Vagina (tissue), 2 donors: ENCODE measurements around the gene RPS6KC1. TPM values are rescaled to one million over a fixed set of nuclear protein-coding genes. Genes with fewer than 3 reads are reported as not detected.
"Not testable (repeated sequence)": the region's sequence is repeated elsewhere in the genome, so short reads cannot be mapped to it uniquely, and the experiment has no call there.

ENCODE experiments used
- DNase-seq, 2 donors: peaks; one replicate each; pipeline ENCODE4 v3.0.0-alpha.2; 2017; ENCODE audit errors: extremely low spot score in 2 of 2
- H3K27ac ChIP-seq: fragments of 200-600 bp; sonication (generic); one replicate; pipeline ENCODE4 v1.5.1; 2019
- H3K27me3 ChIP-seq: fragments of 200-600 bp; sonication (generic); one replicate; pipeline ENCODE4 v1.5.1; 2019
- H3K36me3 ChIP-seq, 2 donors: fragments of 200-600 bp; sonication (generic); one replicate each; pipeline ENCODE4 v1.5.1; 2017 to 2019
- H3K4me1 ChIP-seq: fragments of 200-600 bp; sonication (generic); one replicate; pipeline ENCODE4 v1.5.1; 2019
- H3K4me3 ChIP-seq, 2 donors: fragments of 200-600 bp; sonication (generic); 1 replicate in 1 of 2; 2 replicates in 1 of 2; pipeline ENCODE4 v1.5.1; 2016 to 2019
- H3K9me3 ChIP-seq: fragments of 200-600 bp; sonication (generic); one replicate; pipeline ENCODE4 v1.5.1; 2019
- CTCF ChIP-seq, 3 experiments: fragments of 450-650 bp in 2 of 3; fragments of 200-600 bp in 1 of 3; sonication (generic) in 1 of 3; IDR thresholded peaks; one replicate each; pipeline ENCODE4 v1.5.1; 2017 to 2019; ENCODE audit warnings: antibody characterized with exemption in 3 of 3, mild to moderate bottlenecking in 2 of 3, moderate library complexity in 2 of 3
- POLR2A ChIP-seq, 2 donors: fragments of 450-650 bp; IDR thresholded peaks; one replicate each; pipeline ENCODE4 v1.6.1; 2017; ENCODE audit warnings: antibody characterized with exemption in 2 of 2, mild to moderate bottlenecking in 2 of 2, moderate library complexity in 2 of 2
- POLR2AphosphoS5 ChIP-seq, 2 donors: sonication (generic); formaldehyde crosslinking; IDR thresholded peaks; one replicate each; pipeline ENCODE4 v1.9.0; 2017; ENCODE audit warnings: antibody characterized with exemption in 2 of 2, mild to moderate bottlenecking in 2 of 2, low read depth in 1 of 2; ENCODE audit not compliant: insufficient read depth in 1 of 2
- intact Hi-C: fragments of 100-400 bp; cut with DNase I; formaldehyde crosslinking; loops from one replicate; pipeline ENCODE4 v1.15.1; 2023
- total RNA-seq: library from RNA; depleted of rRNA; stranded (reverse); fragments of >200 nt; gene quantifications from one replicate; pipeline ENCODE4 v1.2.3, GENCODE V29; 2016

Gene RPS6KC1
- total RNA-seq, 1 donor from 2014 or later = 14.2 TPM

GRCh38 chr1:213183036-213183672, 132.1 kb downstream of the RPS6KC1 start:
- H3K36me3 ChIP-seq = peaks cover 0 to 4% of the 10 kb centered on the region in 2 donors
- DNase-seq = no peak
- intact Hi-C loops = no loop called here
- no peaks in the 10 kb centered on the region for H3K27me3 ChIP-seq
- no peak overlapping the region for H3K27ac ChIP-seq
- H3K9me3 ChIP-seq = peaks cover 8% of the 10 kb centered on the region
- no peak for TF ChIP-seq POLR2AphosphoS5 (IDR thresholded peaks at IDR 0.05; ENCODE audit: insufficient read depth in 1 of 2, low read depth in 1 of 2)
- no peak for TF ChIP-seq POLR2A (IDR thresholded peaks at IDR 0.05)
- no peak for TF ChIP-seq CTCF (IDR thresholded peaks at IDR 0.05)
- no peaks in the 10 kb centered on the region for H3K4me1 ChIP-seq
- H3K4me3 ChIP-seq = no peak overlapping the region

- intact Hi-C loops = no loop called here
- Histone ChIP-seq H3K4me1 (no peaks in the 10 kb centered on the region), H3K9me3 (peaks cover 11% of the 10 kb centered on the region)
These were observed 135.1 kb downstream of the RPS6KC1 start for GRCh38 chr1:213186168-213186567.

GRCh38 chr1:213192026-213192425, 141.0 kb downstream of the RPS6KC1 start:
- Histone ChIP-seq H3K27me3 (no peaks in the 10 kb centered on the region), H3K4me3 (no peak overlapping the region), H3K4me1 (no peaks in the 10 kb centered on the region), H3K9me3 (peaks cover 3% of the 10 kb centered on the region), H3K36me3 (peaks cover 0 to 4% of the 10 kb centered on the region in 2 donors), H3K27ac (no peak overlapping the region)
- intact Hi-C loops = no loop called here
- DNase-seq = no peak
- TF ChIP-seq CTCF (IDR thresholded peaks at IDR 0.05) = no peak
- TF ChIP-seq POLR2A (IDR thresholded peaks at IDR 0.05) = no peak
- no peak for TF ChIP-seq POLR2AphosphoS5 (IDR thresholded peaks at IDR 0.05; ENCODE audit: insufficient read depth in 1 of 2, low read depth in 1 of 2)

More at GRCh38 chr1:213186168-213186567, 135.1 kb downstream of the RPS6KC1 start:
- no peak overlapping the region for H3K4me3 ChIP-seq
- H3K27me3 ChIP-seq = no peaks in the 10 kb centered on the region
- H3K36me3 ChIP-seq = peaks cover 0 to 4% of the 10 kb centered on the region in 2 donors
- no peak for DNase-seq
- TF ChIP-seq POLR2AphosphoS5 (IDR thresholded peaks at IDR 0.05; ENCODE audit: insufficient read depth in 1 of 2, low read depth in 1 of 2) = no peak
- TF ChIP-seq CTCF (IDR thresholded peaks at IDR 0.05) = no peak
- no peak for TF ChIP-seq POLR2A (IDR thresholded peaks at IDR 0.05)
- no peak overlapping the region for H3K27ac ChIP-seq

GRCh38 chr1:213194383-213194782, 143.3 kb downstream of the RPS6KC1 start:
- no peak for TF ChIP-seq POLR2AphosphoS5 (IDR thresholded peaks at IDR 0.05; ENCODE audit: insufficient read depth in 1 of 2, low read depth in 1 of 2)
- TF ChIP-seq CTCF (IDR thresholded peaks at IDR 0.05) = no peak
- TF ChIP-seq POLR2A (IDR thresholded peaks at IDR 0.05) = no peak
- H3K9me3 ChIP-seq = peaks cover 8% of the 10 kb centered on the region
- no peak for DNase-seq
- no peaks in the 10 kb centered on the region for H3K27me3 ChIP-seq
- no peak overlapping the region for H3K4me3 ChIP-seq
- H3K36me3 ChIP-seq = peaks cover 0 to 14% of the 10 kb centered on the region in 2 donors
- H3K4me1 ChIP-seq = no peaks in the 10 kb centered on the region
- intact Hi-C loops = no loop called here
- H3K27ac ChIP-seq = no peak overlapping the region

- Histone ChIP-seq H3K4me1 (no peaks in the 10 kb centered on the region), H3K36me3 (peaks cover 0 to 14% of the 10 kb centered on the region in 2 donors), H3K9me3 (peaks cover 8% of the 10 kb centered on the region), H3K27ac (no peak overlapping the region), H3K4me3 (no peak overlapping the region), H3K27me3 (no peaks in the 10 kb centered on the region)
- intact Hi-C loops = no loop called here
- TF ChIP-seq POLR2A (IDR thresholded peaks at IDR 0.05) (no peak), POLR2AphosphoS5 (IDR thresholded peaks at IDR 0.05; ENCODE audit: insufficient read depth in 1 of 2, low read depth in 1 of 2) (no peak), CTCF (IDR thresholded peaks at IDR 0.05) (no peak)
- DNase-seq = no peak
These were observed 143.8 kb downstream of the RPS6KC1 start for GRCh38 chr1:213194855-213195254.

- peaks cover 0 to 14% of the 10 kb centered on the region in 2 donors for H3K36me3 ChIP-seq
- DNase-seq, H3K9me3 ChIP-seq, H3K27ac ChIP-seq, intact Hi-C loops, H3K27me3 ChIP-seq, H3K4me3 ChIP-seq, H3K4me1 ChIP-seq: not testable (repeated sequence)
These were observed 145.4 kb downstream of the RPS6KC1 start for GRCh38 chr1:213196328-213197054.
